ENCODE measurements around the gene PAPLN.

DNA sequence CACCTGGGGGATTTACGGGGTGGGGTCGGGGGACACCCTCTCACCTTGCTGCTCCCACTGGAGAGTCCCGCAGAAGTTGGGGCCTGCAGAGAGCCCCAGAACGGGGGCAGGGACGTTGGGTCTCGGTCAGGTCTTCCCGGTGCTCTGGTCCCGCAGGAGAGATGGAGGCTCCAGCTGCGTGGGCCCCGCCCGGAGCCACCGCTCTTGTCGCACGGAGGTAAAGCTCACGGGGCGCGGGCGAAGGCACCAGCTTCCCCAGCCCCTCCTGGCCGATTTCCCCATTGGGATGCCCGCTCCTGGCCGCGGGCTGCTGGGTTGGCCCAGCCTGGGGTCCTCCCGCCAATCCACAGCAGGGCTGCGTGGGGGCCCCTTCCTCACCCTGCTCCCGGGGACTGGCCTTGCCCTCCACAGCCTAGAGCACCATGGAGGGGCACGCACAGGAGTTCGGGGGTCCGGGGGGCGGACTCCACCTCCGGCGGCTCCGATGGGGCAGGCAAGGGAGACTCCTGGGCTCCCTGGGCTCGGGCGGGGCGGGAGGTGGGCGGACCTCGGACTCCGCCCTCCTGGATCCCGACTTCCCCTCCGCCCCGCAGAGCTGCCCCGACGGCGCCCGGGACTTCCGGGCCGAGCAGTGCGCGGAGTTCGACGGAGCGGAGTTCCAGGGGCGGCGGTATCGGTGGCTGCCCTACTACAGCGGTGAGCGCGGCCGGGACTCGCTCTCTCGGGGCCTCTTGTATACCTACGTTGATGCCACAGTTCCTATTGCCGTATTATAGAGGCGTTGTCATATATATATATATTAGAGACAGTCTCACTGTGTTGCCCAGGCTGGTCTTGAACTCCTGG, 8.4 kb downstream of the PAPLN start:
- TF ChIP-seq, protein P1, sequence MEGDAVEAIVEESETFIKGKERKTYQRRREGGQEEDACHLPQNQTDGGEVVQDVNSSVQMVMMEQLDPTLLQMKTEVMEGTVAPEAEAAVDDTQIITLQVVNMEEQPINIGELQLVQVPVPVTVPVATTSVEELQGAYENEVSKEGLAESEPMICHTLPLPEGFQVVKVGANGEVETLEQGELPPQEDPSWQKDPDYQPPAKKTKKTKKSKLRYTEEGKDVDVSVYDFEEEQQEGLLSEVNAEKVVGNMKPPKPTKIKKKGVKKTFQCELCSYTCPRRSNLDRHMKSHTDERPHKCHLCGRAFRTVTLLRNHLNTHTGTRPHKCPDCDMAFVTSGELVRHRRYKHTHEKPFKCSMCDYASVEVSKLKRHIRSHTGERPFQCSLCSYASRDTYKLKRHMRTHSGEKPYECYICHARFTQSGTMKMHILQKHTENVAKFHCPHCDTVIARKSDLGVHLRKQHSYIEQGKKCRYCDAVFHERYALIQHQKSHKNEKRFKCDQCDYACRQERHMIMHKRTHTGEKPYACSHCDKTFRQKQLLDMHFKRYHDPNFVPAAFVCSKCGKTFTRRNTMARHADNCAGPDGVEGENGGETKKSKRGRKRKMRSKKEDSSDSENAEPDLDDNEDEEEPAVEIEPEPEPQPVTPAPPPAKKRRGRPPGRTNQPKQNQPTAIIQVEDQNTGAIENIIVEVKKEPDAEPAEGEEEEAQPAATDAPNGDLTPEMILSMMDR (IDR thresholded peaks at IDR 0.05), result no peak
- no peak for TF ChIP-seq POLR2A (IDR thresholded peaks at IDR 0.05)
- no peak for TF ChIP-seq EP300 (IDR thresholded peaks at IDR 0.05; ENCODE audit: low read depth)
